Measurements from ENCODE around the gene TRAF1. TPM values are rescaled to one million over a fixed set of nuclear protein-coding genes. Genes with fewer than 3 reads are reported as not detected.

Gene TRAF1
- total and polyA plus RNA-seq, 2 of the 13 experiments (the other 11 are each of a cell fraction or from before 2014, with no cell fraction given), result 0.44 to 1.0 TPM

- TF ChIP-seq KMT2B (CRISPR knock-in tag; IDR thresholded peaks at IDR 0.05) (peak; percentile 41; the same call in 1 of the 2 replicates), ZMAT5 (CRISPR knock-in tag; IDR thresholded peaks at IDR 0.05; ENCODE audit: borderline replicate concordance, low read depth) (no peak), ZNF512 (CRISPR knock-in tag; IDR thresholded peaks at IDR 0.05) (no peak), ZNF629 (CRISPR knock-in tag; conservative IDR thresholded peaks at IDR 0.05) (no peak), NFE2L2 (IDR thresholded peaks at IDR 0.05; ENCODE audit: low read length) (no peak), NKX3-1 (CRISPR knock-in tag; IDR thresholded peaks at IDR 0.05) (no peak), ZNF644 (CRISPR knock-in tag; IDR thresholded peaks at IDR 0.05; ENCODE audit: low read depth) (no peak), WIZ (CRISPR knock-in tag; IDR thresholded peaks at IDR 0.05) (no peak), RBAK (CRISPR knock-in tag; IDR thresholded peaks at IDR 0.05) (no peak), GRHL1 (CRISPR knock-in tag; conservative IDR thresholded peaks at IDR 0.05) (no peak; the same call in 1 of the 2 replicates), JUNB (CRISPR knock-in tag; IDR thresholded peaks at IDR 0.05; ENCODE audit: borderline replicate concordance) (no peak), SNAPC5 (CRISPR knock-in tag; IDR thresholded peaks at IDR 0.05; ENCODE audit: borderline replicate concordance) (no peak), ZNF687 (CRISPR knock-in tag; IDR thresholded peaks at IDR 0.05) (peak; percentile 84), ZNF235 (CRISPR knock-in tag; IDR thresholded peaks at IDR 0.05; ENCODE audit: borderline replicate concordance) (no peak), HIVEP1 (CRISPR knock-in tag; IDR thresholded peaks at IDR 0.05) (no peak), ATF3 (CRISPR knock-in tag; IDR thresholded peaks at IDR 0.05) (0 out of 2 replicates have a peak, but pooled peaks have one; percentile 19), NCOR1 (IDR thresholded peaks at IDR 0.05; ENCODE audit: borderline replicate concordance, low read length) (no peak), ZFY (CRISPR knock-in tag; IDR thresholded peaks at IDR 0.05) (peak; percentile 60), TCF7 (IDR thresholded peaks at IDR 0.05; ENCODE audit: low read depth) (no peak), ZBTB3 (CRISPR knock-in tag; IDR thresholded peaks at IDR 0.05; ENCODE audit: borderline replicate concordance, low read depth) (no peak), ATAD3A (CRISPR knock-in tag; IDR thresholded peaks at IDR 0.05) (no peak), U2AF1 (optimal IDR thresholded peaks at IDR 0.05; ENCODE audit: low read depth, low read length) (no peak), PLRG1 (conservative IDR thresholded peaks at IDR 0.05) (no peak)
Observed at GRCh38 chr9:120877276-120878034, 49.1 kb downstream of the TRAF1 start (continued).

Measured in HepG2 (cell line).